ENCODE measurements around the gene PLEKHN1.
A peak's percentile ranks its signal among the peaks of the same experiment; 100 is the strongest.

The PLEKHN1 gene

DNA sequence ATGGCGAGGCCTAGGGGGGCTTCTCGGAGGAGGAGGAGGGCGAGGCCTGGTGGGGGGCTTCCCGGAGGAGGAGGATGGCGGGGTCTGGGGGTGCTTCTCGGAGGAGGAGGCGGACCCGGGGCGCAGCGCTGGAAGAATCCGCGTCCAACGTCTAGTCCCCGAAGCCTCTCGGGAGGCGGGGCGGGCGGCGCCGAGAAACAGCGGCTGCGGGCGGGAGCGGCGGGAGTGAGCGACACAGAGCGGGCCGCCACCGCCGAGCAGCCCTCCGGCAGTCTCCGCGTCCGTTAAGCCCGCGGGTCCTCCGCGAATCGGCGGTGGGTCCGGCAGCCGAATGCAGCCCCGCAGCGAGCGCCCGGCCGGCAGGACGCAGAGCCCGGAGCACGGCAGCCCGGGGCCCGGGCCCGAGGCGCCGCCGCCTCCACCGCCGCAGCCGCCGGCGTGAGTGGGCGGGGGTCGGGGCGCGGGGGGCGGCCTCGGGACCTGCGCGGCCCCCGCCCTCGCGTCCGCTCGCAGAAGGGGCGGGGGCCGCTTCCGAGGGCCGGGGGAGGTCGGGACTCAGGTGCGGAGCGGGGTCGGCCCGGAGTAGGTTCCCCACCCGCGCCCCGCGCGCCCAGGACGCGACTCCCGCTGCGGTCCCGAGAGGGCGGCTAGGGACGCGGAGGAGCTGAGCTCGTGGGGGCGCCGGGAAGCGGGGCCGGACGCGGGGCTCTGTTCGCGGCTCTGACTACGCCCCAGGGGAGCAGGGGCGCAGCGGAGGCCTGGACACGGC, 5.7 kb upstream of the PLEKHN1 start, which contains the start of gene KLHL17:
Gene KLHL17, plus strand, starts transcription at position 222 of the 769 bp plus-strand sequence. Its CDS starts 110 bp downstream, at position 332.
- peak; percentile 62 to 82 (median 74) for DNase-seq (ENCODE audit: low read depth in 4 of 4, low spot score in 1 of 4)

DNA sequence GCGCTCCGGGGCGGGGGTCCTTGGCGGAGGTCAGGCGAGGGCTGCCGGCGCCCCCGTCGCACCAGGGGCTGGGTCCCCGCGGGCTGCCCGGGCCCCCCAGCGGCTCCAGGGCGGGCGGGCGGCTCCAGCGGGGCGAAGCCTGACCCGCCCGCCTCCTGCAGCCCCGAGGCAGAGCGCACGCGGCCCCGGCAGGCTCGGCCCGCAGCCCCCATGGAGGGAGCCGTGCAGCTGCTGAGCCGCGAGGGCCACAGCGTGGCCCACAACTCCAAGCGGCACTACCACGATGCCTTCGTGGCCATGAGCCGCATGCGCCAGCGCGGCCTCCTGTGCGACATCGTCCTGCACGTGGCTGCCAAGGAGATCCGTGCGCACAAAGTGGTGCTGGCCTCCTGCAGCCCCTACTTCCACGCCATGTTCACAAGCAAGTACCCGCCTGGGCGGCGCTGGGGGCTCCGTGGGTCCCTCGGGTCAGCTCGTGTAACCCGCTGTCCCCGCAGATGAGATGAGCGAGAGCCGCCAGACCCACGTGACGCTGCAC, 5.1 kb upstream of the PLEKHN1 start:
- no peak for DNase-seq (ENCODE audit: low read depth in 4 of 4, low spot score in 1 of 4)

GRCh38 chr1:962381-963300, 3.6 kb upstream of the PLEKHN1 start:
- no peak for DNase-seq (ENCODE audit: low read depth in 4 of 4, low spot score in 1 of 4)

GRCh38 chr1:963301-963651, 3.0 kb upstream of the PLEKHN1 start:
- no peak for DNase-seq (ENCODE audit: low read depth in 4 of 4, low spot score in 1 of 4)

DNA sequence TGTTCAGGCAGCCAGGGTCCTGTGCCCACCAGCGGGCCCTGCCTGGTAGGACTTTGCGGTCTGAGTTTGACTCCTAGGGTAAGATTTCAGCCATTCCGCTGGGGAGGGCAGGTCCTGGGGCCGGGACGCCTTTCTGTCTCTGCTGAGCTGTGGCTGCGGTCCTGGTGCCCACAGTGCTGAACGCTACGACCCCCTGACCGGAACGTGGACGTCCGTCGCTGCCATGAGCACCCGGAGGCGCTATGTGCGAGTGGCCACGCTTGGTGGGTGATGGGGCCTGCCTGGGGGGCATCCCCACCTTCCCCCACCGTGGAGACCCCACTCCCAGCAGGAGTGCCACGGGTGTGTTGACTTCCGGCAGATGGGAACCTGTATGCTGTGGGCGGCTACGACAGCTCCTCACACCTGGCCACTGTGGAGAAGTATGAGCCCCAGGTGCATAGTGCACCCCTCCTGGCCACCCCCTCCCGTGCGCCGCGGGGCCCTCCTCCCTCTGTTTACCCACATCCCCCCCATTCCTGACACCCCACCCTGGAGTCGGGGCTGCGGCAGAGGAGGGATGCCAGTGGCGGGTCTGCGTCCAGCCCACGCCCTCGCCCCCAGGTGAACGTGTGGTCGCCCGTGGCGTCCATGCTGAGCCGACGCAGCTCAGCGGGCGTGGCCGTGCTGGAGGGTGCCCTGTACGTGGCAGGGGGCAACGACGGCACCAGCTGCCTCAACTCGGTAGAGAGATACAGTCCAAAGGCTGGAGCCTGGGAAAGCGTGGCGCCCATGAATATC, 2.3 kb upstream of the PLEKHN1 start:
- no peak for DNase-seq (ENCODE audit: low read depth in 4 of 4, low spot score in 1 of 4)

DNA sequence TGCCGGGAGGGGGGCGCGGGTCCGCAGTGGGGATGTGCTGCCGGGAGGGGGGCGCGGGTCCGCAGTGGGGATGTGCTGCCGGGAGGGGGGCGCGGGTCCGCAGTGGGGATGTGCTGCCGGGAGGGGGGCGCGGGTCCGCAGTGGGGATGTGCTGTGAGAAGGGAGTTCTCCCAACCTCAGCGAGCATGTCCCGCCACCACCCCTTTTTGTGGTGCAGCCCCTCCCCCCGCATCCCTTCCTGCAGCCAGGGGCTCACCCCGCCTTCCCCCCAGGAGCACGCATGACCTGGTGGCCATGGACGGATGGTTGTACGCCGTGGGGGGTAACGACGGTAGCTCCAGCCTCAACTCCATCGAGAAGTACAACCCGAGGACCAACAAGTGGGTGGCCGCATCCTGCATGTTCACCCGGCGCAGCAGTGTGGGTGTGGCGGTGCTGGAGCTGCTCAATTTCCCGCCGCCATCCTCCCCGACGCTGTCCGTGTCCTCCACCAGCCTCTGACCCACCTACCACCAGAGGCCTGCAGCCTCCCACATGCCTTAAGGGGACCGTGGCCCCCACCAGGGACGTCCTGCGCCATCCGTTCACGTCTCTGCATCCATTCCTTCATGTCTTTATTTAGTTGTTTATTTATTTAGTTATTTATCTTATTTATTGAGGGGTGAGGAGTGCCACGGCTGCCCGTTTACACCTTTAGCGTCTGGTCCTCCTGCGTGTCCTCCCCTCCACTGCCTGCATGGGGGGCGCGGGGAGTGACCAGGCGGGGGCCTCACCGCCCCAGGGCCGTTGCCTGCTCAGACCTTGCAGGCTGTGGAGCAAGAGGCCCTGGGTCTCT, 1.4 kb upstream of the PLEKHN1 start:
- no peak for DNase-seq (ENCODE audit: low read depth in 4 of 4, low spot score in 1 of 4)

DNA sequence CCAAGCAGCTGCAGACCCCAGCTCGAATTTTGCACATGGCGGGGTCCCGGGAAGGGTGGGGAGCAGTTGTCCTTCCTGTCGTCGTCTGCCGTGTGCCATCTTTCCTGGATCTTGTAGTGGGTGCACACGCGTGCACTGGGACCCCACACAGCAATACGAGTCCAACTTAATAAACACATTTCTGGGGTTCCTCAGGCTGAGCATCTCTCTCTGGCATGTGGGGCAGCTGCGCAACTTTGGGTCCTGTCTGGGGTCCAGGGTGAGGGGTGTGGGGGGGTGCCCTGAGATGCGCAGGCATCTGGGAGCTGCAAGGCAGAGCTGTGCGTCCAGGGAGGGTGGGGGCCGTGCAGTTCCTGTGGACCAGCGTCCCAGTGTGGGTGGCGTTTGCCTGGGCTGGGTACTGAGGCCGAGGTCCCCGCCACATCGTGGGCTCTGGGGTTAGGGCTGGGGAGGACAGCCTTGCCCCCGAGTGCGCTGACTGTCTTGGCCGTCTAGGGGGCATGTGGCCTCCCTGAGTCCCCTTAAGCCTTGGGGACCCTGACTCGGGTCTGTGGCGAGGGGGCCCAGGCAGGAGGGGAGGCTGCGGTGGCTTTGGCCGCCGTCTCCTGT, 652 bp upstream of the PLEKHN1 start:
- DNase-seq (ENCODE audit: low read depth in 4 of 4, low spot score in 1 of 4) = no peak

DNA sequence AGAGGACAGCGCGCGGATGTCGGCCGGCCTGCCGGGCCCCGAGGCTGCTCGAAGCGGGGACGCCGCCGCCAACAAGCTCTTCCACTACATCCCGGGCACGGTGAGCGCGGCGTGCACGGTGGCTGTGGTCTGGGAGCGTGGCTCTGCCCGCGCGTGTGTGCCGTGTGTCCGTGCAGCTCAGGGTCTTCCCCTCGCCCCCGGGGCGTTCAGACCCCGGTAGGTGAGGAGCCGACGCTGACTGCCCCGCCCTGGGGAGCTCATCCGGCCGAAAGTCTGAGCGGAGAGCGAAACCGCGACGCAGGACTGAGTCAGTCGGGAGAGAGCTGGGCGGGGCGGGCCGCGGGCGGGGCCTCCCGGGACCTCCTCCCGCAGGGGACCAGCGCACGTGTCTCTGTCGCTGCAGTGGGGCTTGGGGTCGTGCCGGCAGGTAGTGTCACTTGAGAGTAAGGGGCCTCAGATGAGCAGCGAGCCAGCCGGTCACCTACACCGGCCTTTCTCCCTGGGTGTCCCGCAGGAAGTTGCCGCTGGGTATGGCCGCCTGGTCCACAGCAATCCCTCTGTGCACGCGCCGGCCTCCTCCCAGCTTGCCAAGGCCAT, 520 bp downstream of the PLEKHN1 start:
- peak; percentile 68 to 83 (median 76) for DNase-seq (ENCODE audit: low read depth in 4 of 4, low spot score in 1 of 4)

- no peak for DNase-seq (ENCODE audit: low read depth in 4 of 4, low spot score in 1 of 4)
Measured at GRCh38 chr1:967466-968343, 1.4 kb downstream of the PLEKHN1 start.

DNA sequence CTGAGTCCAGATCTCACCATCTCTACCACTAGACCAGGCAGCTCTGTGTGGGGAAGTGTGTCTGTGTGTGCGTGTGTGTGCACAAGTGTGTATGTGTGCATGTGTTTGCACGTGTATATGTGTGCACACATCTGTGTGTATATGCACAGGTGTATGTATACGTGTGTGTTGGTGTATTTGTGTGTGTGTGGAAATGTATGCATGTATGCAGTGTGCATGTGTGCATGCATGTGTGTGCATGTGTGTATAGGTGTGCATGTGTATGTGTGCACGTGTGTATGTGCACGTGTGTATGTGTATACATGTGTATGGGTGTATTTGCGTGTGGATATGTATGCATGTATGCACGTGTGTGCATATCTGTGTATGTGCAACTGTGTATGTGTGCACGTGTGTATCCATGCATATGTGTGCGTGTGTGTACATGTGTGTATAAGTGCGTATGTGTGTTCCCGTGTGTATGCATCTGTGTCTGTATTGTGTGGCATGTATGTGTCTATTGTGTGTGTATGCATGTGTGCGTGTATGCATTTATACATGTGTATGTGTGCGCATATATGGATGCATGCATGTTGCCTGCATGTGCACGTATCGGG, 3.1 kb downstream of the PLEKHN1 start:
- no peak for DNase-seq (ENCODE audit: low read depth in 4 of 4, low spot score in 1 of 4)

DNA sequence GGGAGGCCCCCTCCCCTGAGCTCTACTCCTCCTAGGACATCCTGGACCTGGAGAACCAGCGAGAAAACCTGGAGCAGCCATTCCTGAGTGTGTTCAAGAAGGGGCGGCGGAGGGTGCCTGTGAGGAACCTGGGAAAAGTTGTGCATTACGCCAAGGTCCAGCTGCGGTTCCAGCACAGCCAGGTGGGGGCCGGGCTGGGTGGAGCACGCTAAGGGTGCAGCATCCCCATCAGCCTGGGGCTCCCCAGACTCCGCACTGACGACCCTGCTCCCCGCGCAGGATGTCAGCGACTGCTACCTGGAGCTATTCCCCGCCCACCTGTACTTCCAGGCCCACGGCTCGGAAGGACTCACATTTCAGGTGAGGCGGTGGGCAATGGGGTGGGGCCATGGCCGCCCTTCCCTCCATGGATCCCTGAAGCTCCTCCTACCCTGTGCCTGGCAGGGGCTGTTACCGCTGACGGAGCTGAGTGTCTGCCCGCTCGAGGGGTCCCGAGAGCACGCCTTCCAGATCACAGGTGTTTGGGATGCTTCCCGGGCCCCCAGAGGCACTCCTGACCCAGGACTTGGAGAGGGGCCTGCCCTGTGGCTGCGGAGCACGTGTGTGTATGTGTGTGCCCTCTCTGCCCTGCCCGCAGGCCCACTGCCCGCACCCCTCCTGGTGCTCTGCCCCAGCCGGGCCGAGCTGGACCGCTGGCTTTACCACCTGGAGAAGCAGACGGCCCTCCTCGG, 4.1 kb downstream of the PLEKHN1 start:
- DNase-seq (ENCODE audit: low read depth in 4 of 4, low spot score in 1 of 4) = no peak

GRCh38 chr1:970973-971730, 4.9 kb downstream of the PLEKHN1 start:
- DNase-seq (ENCODE audit: low read depth in 4 of 4, low spot score in 1 of 4) = no peak

GRCh38 chr1:971751-972506, 5.6 kb downstream of the PLEKHN1 start:
- DNase-seq (ENCODE audit: low read depth in 4 of 4, low spot score in 1 of 4) = no peak

DNA sequence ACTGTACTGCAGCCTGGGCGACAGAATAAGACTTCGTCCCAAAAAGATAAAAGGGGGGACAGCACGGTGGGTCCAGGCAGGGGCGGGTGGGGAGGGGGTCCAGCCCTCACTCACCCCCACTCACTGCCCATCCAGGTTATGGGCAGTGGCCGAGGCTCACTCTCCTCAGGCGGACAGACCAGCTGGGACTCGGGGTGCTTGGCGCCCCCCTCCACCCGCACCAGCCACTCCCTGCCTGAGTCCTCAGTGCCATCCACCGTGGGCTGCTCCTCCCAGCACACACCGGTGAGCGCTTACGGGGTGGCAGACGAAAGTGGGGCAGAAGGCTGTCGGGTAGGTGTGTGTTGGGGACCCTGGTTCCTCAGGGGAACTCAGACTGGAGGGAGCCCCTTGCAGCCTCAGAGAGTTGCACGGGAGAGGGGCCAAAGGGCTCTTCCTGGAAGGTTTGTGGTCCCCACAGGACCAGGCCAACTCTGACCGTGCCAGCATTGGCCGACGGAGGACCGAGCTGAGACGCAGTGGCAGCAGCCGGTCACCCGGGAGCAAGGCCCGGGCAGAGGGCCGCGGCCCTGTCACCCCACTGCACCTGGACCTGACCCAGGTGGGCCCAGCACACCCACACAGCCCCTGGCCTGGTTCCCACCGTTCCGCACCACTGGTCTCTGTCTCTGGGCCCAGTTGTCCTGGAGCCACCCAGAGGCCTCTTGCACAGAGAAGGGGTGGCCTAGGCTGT, 6.6 kb downstream of the PLEKHN1 start:
- DNase-seq (ENCODE audit: low read depth in 4 of 4, low spot score in 1 of 4) = no peak
